ENCODE data around the gene ANKS1A. TPM values are rescaled to one million over a fixed set of nuclear protein-coding genes. Genes with fewer than 3 reads are reported as not detected.
A peak's percentile ranks its signal among the peaks of the same experiment; 100 is the strongest.

ANKS1A gene
- total RNA-seq, 1 donor from 2014 or later = 17.0 TPM

DNA sequence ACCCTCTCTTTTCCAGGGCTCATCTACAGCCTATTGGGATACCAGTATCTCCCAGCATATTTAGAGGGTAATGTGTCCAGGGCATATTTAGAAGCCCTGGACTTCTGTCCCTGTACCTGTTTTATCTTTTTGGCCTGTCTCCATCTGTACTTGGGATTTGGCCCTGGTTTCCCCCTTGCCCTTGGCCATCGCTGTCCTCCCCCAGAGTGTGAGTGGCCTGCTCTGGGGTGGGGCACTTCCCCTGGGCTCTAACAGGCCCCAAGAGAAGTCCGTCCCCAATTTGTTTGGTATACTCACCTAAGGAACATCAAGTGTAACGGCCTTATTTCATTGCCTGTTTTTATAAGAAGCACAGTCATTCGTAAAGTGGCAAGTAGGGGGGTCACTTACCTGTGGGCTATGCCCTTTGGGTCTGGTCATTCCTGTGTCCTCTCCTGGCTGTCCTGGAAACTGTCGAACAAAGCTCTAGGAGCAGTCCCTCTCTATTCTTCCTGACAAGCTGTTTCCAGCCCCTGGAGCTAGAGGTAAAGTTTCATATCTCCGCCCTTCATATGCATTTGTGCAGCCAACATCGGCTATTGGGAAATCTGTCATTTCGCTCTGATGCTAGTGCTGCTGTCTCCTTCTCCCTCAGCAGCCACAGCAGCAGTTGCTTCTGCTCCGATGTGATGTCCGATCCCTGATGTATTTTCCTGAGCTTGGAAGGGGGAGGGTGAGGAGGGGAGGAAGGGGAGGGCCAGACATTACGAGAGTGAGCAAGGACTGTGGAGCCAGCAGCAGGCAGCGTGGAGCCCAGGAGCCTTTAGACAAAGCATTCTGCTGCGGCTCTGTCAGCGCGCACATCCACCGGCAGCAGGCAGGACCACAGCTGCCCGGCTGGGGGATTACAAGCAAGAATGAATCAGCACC lies 168.6 kb downstream of the ANKS1A start:
- no peaks in the 10 kb centered on the region for H3K9me3 Mint-ChIP-seq
- Histone ChIP-seq H3K36me3 (no peaks in the 10 kb centered on the region), H4K20me1 (ENCODE audit: low read depth) (peaks cover 7% of the 10 kb centered on the region), H3K27ac (no peak overlapping the region), H3K79me2 (ENCODE audit: low read depth) (no peaks in the 10 kb centered on the region), H3K4me1 (peaks cover 19% of the 10 kb centered on the region), H3K4me3 (no peak overlapping the region), H3K9me3 (ENCODE audit: low read depth) (no peaks in the 10 kb centered on the region), H3F3A (ENCODE audit: low read depth) (peaks cover 16% of the 10 kb centered on the region), H3K27me3 (no peaks in the 10 kb centered on the region), H3K9ac (no peak overlapping the region), H3K4me2 (peak overlapping the region; percentile 49), H2AFZ (replicated peaks) (no peak overlapping the region)
- peaks cover 28% of the 10 kb centered on the region for H3K4me1 Mint-ChIP-seq
- peak overlapping the region; percentile 56 for H3K4me3 Mint-ChIP-seq
- TF ChIP-seq EZH2 (IDR thresholded peaks at IDR 0.05) = no peak
- no peak for TF ChIP-seq CTCF (IDR thresholded peaks at IDR 0.05)
- TF ChIP-seq EZH2phosphoT487 (IDR thresholded peaks at IDR 0.05) = no peak
- peak; percentile 85 for DNase-seq (ENCODE audit: low spot score)
- H3K27ac Mint-ChIP-seq = peak overlapping the region; percentile 44
- H3K36me3 Mint-ChIP-seq = peaks cover 5% of the 10 kb centered on the region
- H3K27me3 Mint-ChIP-seq (ENCODE audit: insufficient read depth, low read depth) = peaks cover 2% of the 10 kb centered on the region

DNA sequence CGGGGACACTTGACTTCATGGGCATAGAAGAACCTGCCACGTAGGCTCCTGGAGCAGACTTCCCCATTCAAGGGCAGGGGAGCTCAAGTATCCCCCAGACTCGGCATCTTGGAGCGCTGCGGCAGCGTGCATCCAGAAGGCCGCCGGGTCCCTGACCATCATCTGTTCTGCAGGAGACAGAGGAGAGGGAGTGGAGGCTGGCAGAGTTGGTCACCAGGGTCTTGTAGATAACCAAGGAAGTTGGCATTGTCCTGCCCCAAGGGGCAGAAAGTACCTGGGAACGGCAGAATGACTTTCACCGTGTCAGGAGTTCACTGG lies 169.3 kb downstream of the ANKS1A start:
- H3K4me2 ChIP-seq = peak overlapping the region; percentile 49

DNA sequence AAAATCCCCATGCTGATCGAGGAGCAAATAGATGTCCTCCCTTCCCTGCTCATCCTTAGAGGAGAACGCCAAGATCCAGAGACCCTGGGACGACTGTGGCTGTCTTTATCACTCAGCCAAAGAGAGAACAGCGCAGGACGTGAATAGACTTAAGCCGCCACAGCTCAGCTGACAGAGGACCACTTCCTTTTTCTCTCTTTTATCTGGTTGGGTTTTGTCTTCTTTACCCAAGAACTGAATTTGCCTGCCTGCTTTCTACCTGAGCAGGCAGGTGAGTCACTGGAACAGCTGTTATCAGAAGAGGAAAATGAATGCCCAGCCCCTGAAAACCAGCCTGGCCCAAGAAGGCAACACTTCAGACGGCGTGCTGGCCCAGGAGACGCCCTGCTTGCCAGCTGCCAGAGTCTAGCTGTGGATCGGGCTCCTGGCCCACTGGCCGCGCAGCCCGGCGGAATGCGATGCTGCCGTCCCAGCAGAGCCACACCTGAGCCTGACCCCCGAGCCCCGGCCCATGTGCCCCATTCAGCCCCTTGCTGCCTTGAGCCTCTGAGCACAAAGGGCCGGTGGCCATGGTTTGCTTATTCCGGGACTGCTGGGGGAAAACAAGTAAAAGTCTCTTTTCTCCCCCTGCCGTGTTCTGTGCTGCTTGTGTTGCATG lies 169.9 kb downstream of the ANKS1A start:
- H4K20me1 ChIP-seq (ENCODE audit: low read depth) = no peaks in the 10 kb centered on the region
- TF ChIP-seq EZH2phosphoT487 (IDR thresholded peaks at IDR 0.05) (no peak), CTCF (IDR thresholded peaks at IDR 0.05) (no peak), EZH2 (IDR thresholded peaks at IDR 0.05) (no peak)
- peaks cover 24% of the 10 kb centered on the region for H3K4me1 Mint-ChIP-seq
- no peaks in the 10 kb centered on the region for H3K79me2 ChIP-seq (ENCODE audit: low read depth)
- no peaks in the 10 kb centered on the region for H3K27me3 ChIP-seq
- peak overlapping the region; percentile 85 for H3K27ac Mint-ChIP-seq
- no peak overlapping the region for H3K27ac ChIP-seq
- H3K4me3 ChIP-seq = no peak overlapping the region
- H3K36me3 ChIP-seq = no peaks in the 10 kb centered on the region
- H3K9ac ChIP-seq = no peak overlapping the region
- peak overlapping the region; percentile 49 for H3K4me2 ChIP-seq
- peak overlapping the region; percentile 59 for H3K4me3 Mint-ChIP-seq
- H2AFZ ChIP-seq (replicated peaks) = no peak overlapping the region
- H3K4me1 ChIP-seq = peaks cover 11% of the 10 kb centered on the region
- peaks cover 7% of the 10 kb centered on the region for H3F3A ChIP-seq (ENCODE audit: low read depth)
- no peaks in the 10 kb centered on the region for H3K9me3 Mint-ChIP-seq
- no peak for DNase-seq (ENCODE audit: low spot score)
- H3K36me3 Mint-ChIP-seq = peaks cover 5% of the 10 kb centered on the region
- peaks cover 2% of the 10 kb centered on the region for H3K27me3 Mint-ChIP-seq (ENCODE audit: insufficient read depth, low read depth)
- H3K9me3 ChIP-seq (ENCODE audit: low read depth) = no peaks in the 10 kb centered on the region

More for the DNA sequence above, 169.3 kb downstream of the ANKS1A start:
- H3K9me3 ChIP-seq (ENCODE audit: low read depth) = no peaks in the 10 kb centered on the region
- H3K36me3 ChIP-seq = no peaks in the 10 kb centered on the region
- no peak overlapping the region for H3K4me3 ChIP-seq
- Mint-ChIP-seq H3K27ac (no peak overlapping the region), H3K4me1 (peaks cover 27% of the 10 kb centered on the region), H3K27me3 (ENCODE audit: insufficient read depth, low read depth) (peaks cover 2% of the 10 kb centered on the region), H3K4me3 (no peak overlapping the region), H3K9me3 (no peaks in the 10 kb centered on the region), H3K36me3 (peaks cover 5% of the 10 kb centered on the region)
- peaks cover under 1% of the 10 kb centered on the region for H4K20me1 ChIP-seq (ENCODE audit: low read depth)
- no peaks in the 10 kb centered on the region for H3K27me3 ChIP-seq
- DNase-seq (ENCODE audit: low spot score) = no peak
- TF ChIP-seq EZH2 (IDR thresholded peaks at IDR 0.05) = no peak
- TF ChIP-seq EZH2phosphoT487 (IDR thresholded peaks at IDR 0.05) = no peak
- TF ChIP-seq CTCF (IDR thresholded peaks at IDR 0.05) = no peak
- no peaks in the 10 kb centered on the region for H3K79me2 ChIP-seq (ENCODE audit: low read depth)
- no peak overlapping the region for H3K9ac ChIP-seq
- H3F3A ChIP-seq (ENCODE audit: low read depth) = peaks cover 10% of the 10 kb centered on the region
- H3K4me1 ChIP-seq = peaks cover 13% of the 10 kb centered on the region
- no peak overlapping the region for H2AFZ ChIP-seq (replicated peaks)
- H3K27ac ChIP-seq = no peak overlapping the region

Data from neural progenitor cell (in vitro differentiated cells).